Measurements from ENCODE around the gene SPRY1. TPM values are rescaled to one million over a fixed set of nuclear protein-coding genes. Genes with fewer than 3 reads are reported as not detected.
A peak's percentile ranks its signal among the peaks of the same experiment; 100 is the strongest.

Gene SPRY1
- total and polyA plus RNA-seq, 9 of the 15 experiments (the other 6 are each of a cell fraction or from before 2014, with no cell fraction given), result 0.18 to 1.9 (median 0.45) TPM; not detected in 1

DNA sequence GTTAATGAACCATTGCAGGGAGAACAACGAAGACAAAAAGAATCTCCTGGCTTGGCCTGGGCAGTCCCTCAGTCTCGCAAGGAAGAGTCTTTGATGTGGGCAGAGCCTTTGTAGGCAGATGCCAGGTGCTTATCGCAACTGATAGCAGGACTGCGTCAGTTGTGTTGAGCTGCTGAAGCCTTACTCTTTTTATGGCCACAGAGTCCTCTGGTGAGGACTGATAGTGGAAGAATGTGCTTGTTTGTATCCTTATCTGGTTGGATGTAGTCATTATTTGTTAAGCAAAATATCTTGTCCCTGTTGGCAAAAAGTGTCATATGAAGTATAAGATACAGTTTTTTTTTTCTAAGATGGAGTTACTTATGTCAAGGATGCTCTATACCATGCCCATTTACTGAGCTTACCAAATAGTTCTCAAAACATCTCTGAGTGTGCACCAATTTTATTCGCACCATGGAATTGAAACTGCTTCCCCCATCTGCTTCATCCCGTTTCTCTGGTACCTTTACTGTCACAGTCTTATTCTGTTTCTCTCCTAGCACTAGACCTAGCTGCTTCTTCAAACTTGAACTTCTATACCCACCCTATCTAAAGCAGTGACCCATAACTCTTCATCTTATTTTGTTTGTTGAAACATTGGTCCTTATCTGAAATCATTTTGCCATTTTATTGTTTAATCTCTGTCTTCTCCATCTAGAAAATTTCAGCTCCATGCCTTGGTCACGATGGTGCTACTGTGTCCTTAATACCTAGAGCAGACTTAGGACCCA lies 47.0 kb upstream of the SPRY1 start (continued):
- TF ChIP-seq, protein P1, sequence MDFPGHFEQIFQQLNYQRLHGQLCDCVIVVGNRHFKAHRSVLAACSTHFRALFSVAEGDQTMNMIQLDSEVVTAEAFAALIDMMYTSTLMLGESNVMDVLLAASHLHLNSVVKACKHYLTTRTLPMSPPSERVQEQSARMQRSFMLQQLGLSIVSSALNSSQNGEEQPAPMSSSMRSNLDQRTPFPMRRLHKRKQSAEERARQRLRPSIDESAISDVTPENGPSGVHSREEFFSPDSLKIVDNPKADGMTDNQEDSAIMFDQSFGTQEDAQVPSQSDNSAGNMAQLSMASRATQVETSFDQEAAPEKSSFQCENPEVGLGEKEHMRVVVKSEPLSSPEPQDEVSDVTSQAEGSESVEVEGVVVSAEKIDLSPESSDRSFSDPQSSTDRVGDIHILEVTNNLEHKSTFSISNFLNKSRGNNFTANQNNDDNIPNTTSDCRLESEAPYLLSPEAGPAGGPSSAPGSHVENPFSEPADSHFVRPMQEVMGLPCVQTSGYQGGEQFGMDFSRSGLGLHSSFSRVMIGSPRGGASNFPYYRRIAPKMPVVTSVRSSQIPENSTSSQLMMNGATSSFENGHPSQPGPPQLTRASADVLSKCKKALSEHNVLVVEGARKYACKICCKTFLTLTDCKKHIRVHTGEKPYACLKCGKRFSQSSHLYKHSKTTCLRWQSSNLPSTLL (IDR thresholded peaks at IDR 0.05), result no peak
- TF ChIP-seq ZNF146 (CRISPR knock-in tag; IDR thresholded peaks at IDR 0.05; ENCODE audit: unreplicated experiment) (no peak), BACH1 (tag; IDR thresholded peaks at IDR 0.05) (peak; percentile 96), ZEB2 (IDR thresholded peaks at IDR 0.05) (peak; percentile 96), ZBED1 (IDR thresholded peaks at IDR 0.05) (peak; percentile 87; the same call in 1 of the 2 replicates), TCF7L2 (IDR thresholded peaks at IDR 0.05; ENCODE audit: low read depth, low read length) (peak; percentile 85), GATAD2B (IDR thresholded peaks at IDR 0.05; ENCODE audit: borderline replicate concordance) (peak; percentile 98), ZFP1 (CRISPR knock-in tag; IDR thresholded peaks at IDR 0.05) (peak; percentile 96), NCOA1 (IDR thresholded peaks at IDR 0.05; ENCODE audit: low read depth) (peak; percentile 96), BRD9 (IDR thresholded peaks at IDR 0.05; ENCODE audit: low read depth, partially characterized antibody) (peak; percentile 33), DACH1 (IDR thresholded peaks at IDR 0.05; ENCODE audit: partially characterized antibody) (no peak), RFX7 (CRISPR knock-in tag; IDR thresholded peaks at IDR 0.05) (peak; percentile 86), ADNP (tag; IDR thresholded peaks at IDR 0.05) (peak; percentile 92), EZH2 (IDR thresholded peaks at IDR 0.05; ENCODE audit: borderline replicate concordance, low read depth, low read length) (peak; percentile 95; the same call in 1 of the 2 replicates), ZNF449 (CRISPR knock-in tag; IDR thresholded peaks at IDR 0.05) (peak; percentile 99), ZNF140 (CRISPR knock-in tag; IDR thresholded peaks at IDR 0.05) (peak; percentile 94), SNIP1 (IDR thresholded peaks at IDR 0.05; ENCODE audit: low read depth) (no peak), NCOA4 (IDR thresholded peaks at IDR 0.05; ENCODE audit: partially characterized antibody) (peak; percentile 75), ZNF282 (CRISPR knock-in tag; IDR thresholded peaks at IDR 0.05) (no peak)
- TF ChIP-seq, protein P2, sequence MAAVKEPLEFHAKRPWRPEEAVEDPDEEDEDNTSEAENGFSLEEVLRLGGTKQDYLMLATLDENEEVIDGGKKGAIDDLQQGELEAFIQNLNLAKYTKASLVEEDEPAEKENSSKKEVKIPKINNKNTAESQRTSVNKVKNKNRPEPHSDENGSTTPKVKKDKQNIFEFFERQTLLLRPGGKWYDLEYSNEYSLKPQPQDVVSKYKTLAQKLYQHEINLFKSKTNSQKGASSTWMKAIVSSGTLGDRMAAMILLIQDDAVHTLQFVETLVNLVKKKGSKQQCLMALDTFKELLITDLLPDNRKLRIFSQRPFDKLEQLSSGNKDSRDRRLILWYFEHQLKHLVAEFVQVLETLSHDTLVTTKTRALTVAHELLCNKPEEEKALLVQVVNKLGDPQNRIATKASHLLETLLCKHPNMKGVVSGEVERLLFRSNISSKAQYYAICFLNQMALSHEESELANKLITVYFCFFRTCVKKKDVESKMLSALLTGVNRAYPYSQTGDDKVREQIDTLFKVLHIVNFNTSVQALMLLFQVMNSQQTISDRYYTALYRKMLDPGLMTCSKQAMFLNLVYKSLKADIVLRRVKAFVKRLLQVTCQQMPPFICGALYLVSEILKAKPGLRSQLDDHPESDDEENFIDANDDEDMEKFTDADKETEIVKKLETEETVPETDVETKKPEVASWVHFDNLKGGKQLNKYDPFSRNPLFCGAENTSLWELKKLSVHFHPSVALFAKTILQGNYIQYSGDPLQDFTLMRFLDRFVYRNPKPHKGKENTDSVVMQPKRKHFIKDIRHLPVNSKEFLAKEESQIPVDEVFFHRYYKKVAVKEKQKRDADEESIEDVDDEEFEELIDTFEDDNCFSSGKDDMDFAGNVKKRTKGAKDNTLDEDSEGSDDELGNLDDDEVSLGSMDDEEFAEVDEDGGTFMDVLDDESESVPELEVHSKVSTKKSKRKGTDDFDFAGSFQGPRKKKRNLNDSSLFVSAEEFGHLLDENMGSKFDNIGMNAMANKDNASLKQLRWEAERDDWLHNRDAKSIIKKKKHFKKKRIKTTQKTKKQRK (IDR thresholded peaks at IDR 0.05; ENCODE audit: borderline replicate concordance, low read depth, low read length), result no peak
- TF ChIP-seq, protein P3, sequence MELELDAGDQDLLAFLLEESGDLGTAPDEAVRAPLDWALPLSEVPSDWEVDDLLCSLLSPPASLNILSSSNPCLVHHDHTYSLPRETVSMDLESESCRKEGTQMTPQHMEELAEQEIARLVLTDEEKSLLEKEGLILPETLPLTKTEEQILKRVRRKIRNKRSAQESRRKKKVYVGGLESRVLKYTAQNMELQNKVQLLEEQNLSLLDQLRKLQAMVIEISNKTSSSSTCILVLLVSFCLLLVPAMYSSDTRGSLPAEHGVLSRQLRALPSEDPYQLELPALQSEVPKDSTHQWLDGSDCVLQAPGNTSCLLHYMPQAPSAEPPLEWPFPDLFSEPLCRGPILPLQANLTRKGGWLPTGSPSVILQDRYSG (tag; conservative IDR thresholded peaks at IDR 0.05; ENCODE audit: low read depth), result peak; percentile 99

Data from K562 (cell line).